GM12892 (cell line): ENCODE measurements around the gene PPP3CA.

Experiments used
- POLR2A ChIP-seq: IDR thresholded peaks from 2 replicates; pipeline ENCODE4 v1.6.1; 2011; ENCODE audit warnings: low read depth, low read length, control low read depth
- POLR2AphosphoS5 ChIP-seq: IDR thresholded peaks from 2 replicates; pipeline ENCODE4 v1.6.1; 2011; ENCODE audit warnings: low read depth, low read length, control low read depth

- TF ChIP-seq POLR2AphosphoS5 (no peak), POLR2A (no peak)
Observed at GRCh38 chr4:101032541-101032940, 314.8 kb downstream of the PPP3CA start.
